Nephron progenitor cell (in vitro differentiated cells): ENCODE results near the gene UHRF2.

ENCODE experiments used
- DNase-seq: peaks from one replicate; pipeline ENCODE4 v3.0.0; 2021
- H3K27ac Mint-ChIP-seq: 2 replicates; pipeline ENCODE4 v1.8.0; 2021; ENCODE audit warnings: mild to moderate bottlenecking, moderate library complexity, mixed read lengths
- H3K27me3 Mint-ChIP-seq: 2 replicates; pipeline ENCODE4 v1.8.0; 2021; ENCODE audit warnings: mild to moderate bottlenecking, low read depth, mixed read lengths; ENCODE audit not compliant: poor library complexity
- H3K36me3 Mint-ChIP-seq: 2 replicates; pipeline ENCODE4 v1.8.0; 2021; ENCODE audit warnings: low read depth, mixed read lengths
- H3K4me1 Mint-ChIP-seq: 2 replicates; pipeline ENCODE4 v1.8.0; 2021; ENCODE audit warnings: mixed read lengths
- H3K4me3 Mint-ChIP-seq: 2 replicates; pipeline ENCODE4 v1.8.0; 2021; ENCODE audit warnings: mild to moderate bottlenecking, moderate library complexity, mixed read lengths
- H3K9me3 Mint-ChIP-seq: 2 replicates; pipeline ENCODE4 v1.8.0; 2021; ENCODE audit warnings: mild to moderate bottlenecking, moderate library complexity, mixed read lengths
- CTCF ChIP-seq: fragments of 200-600 bp; sonication (generic); IDR thresholded peaks from 2 replicates; pipeline ENCODE4 v1.5.0; 2021; ENCODE audit warnings: antibody characterized with exemption

Gene UHRF2

GRCh38 chr9:6502399-6502798 lies 89.4 kb downstream of the UHRF2 start:
- Mint-ChIP-seq H3K36me3 (peaks cover 85% of the 10 kb centered on the region), H3K27ac (no peak overlapping the region), H3K27me3 (no peaks in the 10 kb centered on the region), H3K4me3 (no peak overlapping the region), H3K4me1 (no peaks in the 10 kb centered on the region), H3K9me3 (no peaks in the 10 kb centered on the region)
- DNase-seq, result no peak
- TF ChIP-seq CTCF, result no peak

- no peaks in the 10 kb centered on the region for H3K27me3 Mint-ChIP-seq
- no peak overlapping the region for H3K4me3 Mint-ChIP-seq
- no peak overlapping the region for H3K27ac Mint-ChIP-seq
- H3K4me1 Mint-ChIP-seq, result no peaks in the 10 kb centered on the region
- H3K9me3 Mint-ChIP-seq, result no peaks in the 10 kb centered on the region
- TF ChIP-seq CTCF, result no peak
- H3K36me3 Mint-ChIP-seq, result peaks cover 90% of the 10 kb centered on the region
- no peak for DNase-seq
Observed at GRCh38 chr9:6506571-6506970, 93.6 kb downstream of the UHRF2 start.

- no peak overlapping the region for H3K27ac Mint-ChIP-seq
- no peak for DNase-seq
- H3K4me3 Mint-ChIP-seq, result no peak overlapping the region
- no peak for TF ChIP-seq CTCF
- no peaks in the 10 kb centered on the region for H3K9me3 Mint-ChIP-seq
- no peaks in the 10 kb centered on the region for H3K27me3 Mint-ChIP-seq
- H3K36me3 Mint-ChIP-seq, result peaks cover 71% of the 10 kb centered on the region
- no peaks in the 10 kb centered on the region for H3K4me1 Mint-ChIP-seq
Observed at GRCh38 chr9:6512085-6512657, 99.2 kb downstream of the UHRF2 start.

- DNase-seq, result no peak
- Mint-ChIP-seq H3K27me3 (peaks cover 3% of the 10 kb centered on the region), H3K4me3 (no peak overlapping the region), H3K36me3 (peaks cover 53% of the 10 kb centered on the region), H3K4me1 (peaks cover 8% of the 10 kb centered on the region), H3K27ac (no peak overlapping the region), H3K9me3 (peaks cover 40% of the 10 kb centered on the region)
- TF ChIP-seq CTCF, result no peak
Observed at GRCh38 chr9:6522263-6522662, 109.3 kb downstream of the UHRF2 start.

GRCh38 chr9:6525326-6526045 lies 112.5 kb downstream of the UHRF2 start:
- H3K27me3 Mint-ChIP-seq, result peaks cover 3% of the 10 kb centered on the region
- peaks cover 29% of the 10 kb centered on the region for H3K9me3 Mint-ChIP-seq
- no peak for TF ChIP-seq CTCF
- H3K4me3 Mint-ChIP-seq, result no peak overlapping the region
- DNase-seq, result no peak
- no peak overlapping the region for H3K27ac Mint-ChIP-seq
- H3K36me3 Mint-ChIP-seq, result peaks cover 31% of the 10 kb centered on the region
- peaks cover 8% of the 10 kb centered on the region for H3K4me1 Mint-ChIP-seq

GRCh38 chr9:6535594-6535993 lies 122.6 kb downstream of the UHRF2 start:
- TF ChIP-seq CTCF, result no peak
- Mint-ChIP-seq H3K36me3 (no peaks in the 10 kb centered on the region), H3K27me3 (no peaks in the 10 kb centered on the region), H3K4me1 (peaks cover 13% of the 10 kb centered on the region), H3K4me3 (no peak overlapping the region), H3K9me3 (no peaks in the 10 kb centered on the region), H3K27ac (no peak overlapping the region)
- no peak for DNase-seq
